Subcutaneous abdominal adipose tissue (tissue), 5 donors: ENCODE results near the gene ITGB4.

Experiments used
- H3K27ac ChIP-seq: one replicate; pipeline ENCODE4 v1.7.0; 2013; ENCODE audit warnings: low read depth, mild to moderate bottlenecking, inconsistent platforms, low read length, moderate library complexity
- H3K27me3 ChIP-seq, 5 donors: one replicate each; pipeline ENCODE4 v1.7.0; 2013; ENCODE audit warnings: low read length in 5 of 5, inconsistent platforms in 1 of 5; ENCODE audit not compliant: control insufficient read depth in 5 of 5, insufficient read depth in 4 of 5
- H3K36me3 ChIP-seq, 5 donors: one replicate each; pipeline ENCODE4 v1.7.0; 2013; ENCODE audit warnings: low read length in 5 of 5; ENCODE audit not compliant: control insufficient read depth in 5 of 5, insufficient read depth in 5 of 5
- H3K4me1 ChIP-seq, 5 donors: one replicate each; pipeline ENCODE4 v1.7.0; 2013; ENCODE audit warnings: low read length in 5 of 5, mild to moderate bottlenecking in 3 of 5, moderate library complexity in 1 of 5; ENCODE audit not compliant: control insufficient read depth in 5 of 5, insufficient read depth in 5 of 5
- H3K4me3 ChIP-seq, 5 donors: one replicate each; pipeline ENCODE4 v1.7.0; 2013; ENCODE audit warnings: low read length in 5 of 5, low read depth in 1 of 5
- H3K9ac ChIP-seq, 5 donors: one replicate each; pipeline ENCODE4 v1.7.0; 2013; ENCODE audit warnings: low read length in 5 of 5, mild to moderate bottlenecking in 4 of 5, moderate library complexity in 3 of 5
- H3K9me3 ChIP-seq, 5 donors: one replicate each; pipeline ENCODE4 v1.7.0; 2013; ENCODE audit warnings: low read length in 5 of 5; ENCODE audit not compliant: control insufficient read depth in 5 of 5
- donor health status: healthy.
- donor health status: healthy.
- donor health status: healthy.
- donor health status: healthy.
- donor health status: healthy.

Gene ITGB4

GRCh38 chr17:75695830-75696271 is 25.4 kb upstream of the ITGB4 start:
- Histone ChIP-seq H3K36me3 (peaks cover 0 to 91% (median 49%) of the 10 kb centered on the region in 5 donors), H3K9me3 (no peaks in the 10 kb centered on the region), H3K4me1 (peaks cover 3 to 75% (median 53%) of the 10 kb centered on the region in 5 donors), H3K27ac (no peak overlapping the region), H3K27me3 (no peaks in the 10 kb centered on the region), H3K4me3 (no peak overlapping the region), H3K9ac (no peak overlapping the region)

- H3K9me3 ChIP-seq: no peaks in the 10 kb centered on the region
- H3K4me3 ChIP-seq: no peak overlapping the region
- peaks cover 3 to 64% (median 47%) of the 10 kb centered on the region in 5 donors for H3K4me1 ChIP-seq
- H3K36me3 ChIP-seq: peaks cover 0 to 92% (median 62%) of the 10 kb centered on the region in 5 donors
- no peak overlapping the region for H3K27ac ChIP-seq
- H3K9ac ChIP-seq: no peak overlapping the region
- no peaks in the 10 kb centered on the region for H3K27me3 ChIP-seq
Measured at GRCh38 chr17:75697651-75698291, 23.5 kb upstream of the ITGB4 start.

GRCh38 chr17:75698659-75699058 is 22.6 kb upstream of the ITGB4 start:
- H3K4me3 ChIP-seq: no peak overlapping the region
- H3K27me3 ChIP-seq: no peaks in the 10 kb centered on the region
- no peak overlapping the region for H3K9ac ChIP-seq
- H3K9me3 ChIP-seq: no peaks in the 10 kb centered on the region
- H3K27ac ChIP-seq: no peak overlapping the region
- peaks cover 3 to 55% (median 38%) of the 10 kb centered on the region in 5 donors for H3K4me1 ChIP-seq
- H3K36me3 ChIP-seq: peaks cover 0 to 92% (median 65%) of the 10 kb centered on the region in 5 donors

GRCh38 chr17:75701288-75701687 is 20.0 kb upstream of the ITGB4 start:
- Histone ChIP-seq H3K4me3 (no peak overlapping the region), H3K36me3 (peaks cover 0 to 91% (median 77%) of the 10 kb centered on the region in 5 donors), H3K4me1 (peaks cover 3 to 33% (median 27%) of the 10 kb centered on the region in 5 donors), H3K27ac (no peak overlapping the region), H3K9ac (no peak overlapping the region), H3K27me3 (no peaks in the 10 kb centered on the region), H3K9me3 (no peaks in the 10 kb centered on the region)

- Histone ChIP-seq H3K27ac (no peak overlapping the region), H3K9me3 (no peaks in the 10 kb centered on the region), H3K36me3 (peaks cover 0 to 95% (median 88%) of the 10 kb centered on the region in 5 donors), H3K9ac (no peak overlapping the region), H3K27me3 (no peaks in the 10 kb centered on the region), H3K4me3 (no peak overlapping the region), H3K4me1 (peaks cover 0 to 37% (median 10%) of the 10 kb centered on the region in 5 donors)
Measured at GRCh38 chr17:75703191-75703590, 18.1 kb upstream of the ITGB4 start.

- Histone ChIP-seq H3K9ac (no peak overlapping the region), H3K27ac (no peak overlapping the region), H3K4me3 (no peak overlapping the region), H3K4me1 (peaks cover 0 to 37% (median 10%) of the 10 kb centered on the region in 5 donors), H3K9me3 (no peaks in the 10 kb centered on the region), H3K27me3 (no peaks in the 10 kb centered on the region), H3K36me3 (peaks cover 0 to 95% (median 91%) of the 10 kb centered on the region in 5 donors)
Measured at GRCh38 chr17:75703591-75703990, 17.7 kb upstream of the ITGB4 start.

GRCh38 chr17:75704963-75705875 is 16.0 kb upstream of the ITGB4 start:
- Histone ChIP-seq H3K4me1 (peaks cover 0 to 28% (median 2%) of the 10 kb centered on the region in 5 donors), H3K9me3 (no peaks in the 10 kb centered on the region), H3K27me3 (no peaks in the 10 kb centered on the region), H3K9ac (no peak overlapping the region), H3K36me3 (peaks cover 0 to 85% (median 84%) of the 10 kb centered on the region in 5 donors), H3K27ac (no peak overlapping the region), H3K4me3 (no peak overlapping the region)

GRCh38 chr17:75706042-75706728 is 15.1 kb upstream of the ITGB4 start:
- H3K27ac ChIP-seq: no peak overlapping the region
- H3K4me3 ChIP-seq: no peak overlapping the region
- peaks cover 0 to 18% (median 2%) of the 10 kb centered on the region in 5 donors for H3K4me1 ChIP-seq
- no peaks in the 10 kb centered on the region for H3K9me3 ChIP-seq
- H3K9ac ChIP-seq: no peak overlapping the region
- no peaks in the 10 kb centered on the region for H3K27me3 ChIP-seq
- H3K36me3 ChIP-seq: peaks cover 0 to 76% (median 74%) of the 10 kb centered on the region in 5 donors

GRCh38 chr17:75707079-75707571 is 14.1 kb upstream of the ITGB4 start:
- peaks cover 0 to 66% (median 65%) of the 10 kb centered on the region in 5 donors for H3K36me3 ChIP-seq
- H3K9me3 ChIP-seq: no peaks in the 10 kb centered on the region
- H3K9ac ChIP-seq: no peak overlapping the region
- peak overlapping the region; percentile 76 for H3K27ac ChIP-seq
- no peak overlapping the region for H3K4me3 ChIP-seq
- H3K27me3 ChIP-seq: no peaks in the 10 kb centered on the region
- peaks cover 0 to 16% (median 2%) of the 10 kb centered on the region in 5 donors for H3K4me1 ChIP-seq
